Measurements from ENCODE around the gene GPR12.

GPR12 gene

GRCh38 chr13:26718872-26719271 is 41.7 kb downstream of the GPR12 start:
- TF ChIP-seq, protein P1, sequence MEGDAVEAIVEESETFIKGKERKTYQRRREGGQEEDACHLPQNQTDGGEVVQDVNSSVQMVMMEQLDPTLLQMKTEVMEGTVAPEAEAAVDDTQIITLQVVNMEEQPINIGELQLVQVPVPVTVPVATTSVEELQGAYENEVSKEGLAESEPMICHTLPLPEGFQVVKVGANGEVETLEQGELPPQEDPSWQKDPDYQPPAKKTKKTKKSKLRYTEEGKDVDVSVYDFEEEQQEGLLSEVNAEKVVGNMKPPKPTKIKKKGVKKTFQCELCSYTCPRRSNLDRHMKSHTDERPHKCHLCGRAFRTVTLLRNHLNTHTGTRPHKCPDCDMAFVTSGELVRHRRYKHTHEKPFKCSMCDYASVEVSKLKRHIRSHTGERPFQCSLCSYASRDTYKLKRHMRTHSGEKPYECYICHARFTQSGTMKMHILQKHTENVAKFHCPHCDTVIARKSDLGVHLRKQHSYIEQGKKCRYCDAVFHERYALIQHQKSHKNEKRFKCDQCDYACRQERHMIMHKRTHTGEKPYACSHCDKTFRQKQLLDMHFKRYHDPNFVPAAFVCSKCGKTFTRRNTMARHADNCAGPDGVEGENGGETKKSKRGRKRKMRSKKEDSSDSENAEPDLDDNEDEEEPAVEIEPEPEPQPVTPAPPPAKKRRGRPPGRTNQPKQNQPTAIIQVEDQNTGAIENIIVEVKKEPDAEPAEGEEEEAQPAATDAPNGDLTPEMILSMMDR (IDR thresholded peaks at IDR 0.05; ENCODE audit: extremely low read depth, insufficient read depth, missing control alignments): no peak
- in situ Hi-C loops (cut with MboI; ENCODE audit: low pct_unique_long_range_greater_than_20kb, low sequenced_read_pairs, unreplicated experiment): loop anchor here (10.0 kb wide), 1 partner anchor 146 kb away; no protein-coding TSS in a partner anchor
- no peak for DNase-seq (ENCODE audit: low spot score)

DNA sequence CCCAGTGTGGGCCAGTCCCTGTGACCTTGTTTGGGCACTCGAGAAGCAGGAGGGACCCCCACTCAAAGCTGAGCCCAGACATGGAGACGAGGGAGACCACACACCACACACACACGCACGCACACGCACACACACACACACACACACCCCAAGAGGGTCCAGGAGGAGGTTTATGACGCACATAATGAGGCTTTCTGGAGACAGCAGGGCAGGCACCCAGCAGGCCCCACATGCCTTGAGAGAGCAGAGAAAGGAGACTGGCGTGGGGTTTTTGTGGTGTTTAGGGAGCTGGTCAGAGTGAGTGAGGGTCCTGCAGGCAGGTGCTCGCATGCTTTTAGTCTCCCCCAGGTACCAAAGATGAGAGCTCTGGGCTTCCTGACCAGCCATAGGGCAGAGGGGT is 42.4 kb downstream of the GPR12 start:
- TF ChIP-seq, protein P1 (IDR thresholded peaks at IDR 0.05; ENCODE audit: extremely low read depth, insufficient read depth, missing control alignments): no peak
- in situ Hi-C loops (cut with MboI; ENCODE audit: low pct_unique_long_range_greater_than_20kb, low sequenced_read_pairs, unreplicated experiment): loop anchor here (10.0 kb wide), 1 partner anchor 147 kb away; no protein-coding TSS in a partner anchor
- no peak for DNase-seq (ENCODE audit: low spot score)

- TF ChIP-seq, protein P1 (IDR thresholded peaks at IDR 0.05; ENCODE audit: extremely low read depth, insufficient read depth, missing control alignments): no peak
- in situ Hi-C loops (cut with MboI; ENCODE audit: low pct_unique_long_range_greater_than_20kb, low sequenced_read_pairs, unreplicated experiment): loop anchor here (10.0 kb wide), 1 partner anchor 148 kb away; no protein-coding TSS in a partner anchor
- DNase-seq (ENCODE audit: low spot score): no peak
These were observed 43.6 kb downstream of the GPR12 start for GRCh38 chr13:26716984-26717383.

GRCh38 chr13:26713341-26713740 is 47.2 kb downstream of the GPR12 start:
- in situ Hi-C loops (cut with MboI; ENCODE audit: low pct_unique_long_range_greater_than_20kb, low sequenced_read_pairs, unreplicated experiment): loop anchor here (10.0 kb wide), 1 partner anchor 151 kb away; no protein-coding TSS in a partner anchor
- TF ChIP-seq, protein P1 (IDR thresholded peaks at IDR 0.05; ENCODE audit: extremely low read depth, insufficient read depth, missing control alignments): no peak
- no peak for DNase-seq (ENCODE audit: low spot score)

GRCh38 chr13:26711211-26711610 is 49.4 kb downstream of the GPR12 start:
- TF ChIP-seq, protein P1 (IDR thresholded peaks at IDR 0.05; ENCODE audit: extremely low read depth, insufficient read depth, missing control alignments): no peak
- in situ Hi-C loops (cut with MboI; ENCODE audit: low pct_unique_long_range_greater_than_20kb, low sequenced_read_pairs, unreplicated experiment): loop anchor here (10.0 kb wide), 1 partner anchor 154 kb away; no protein-coding TSS in a partner anchor

DNA sequence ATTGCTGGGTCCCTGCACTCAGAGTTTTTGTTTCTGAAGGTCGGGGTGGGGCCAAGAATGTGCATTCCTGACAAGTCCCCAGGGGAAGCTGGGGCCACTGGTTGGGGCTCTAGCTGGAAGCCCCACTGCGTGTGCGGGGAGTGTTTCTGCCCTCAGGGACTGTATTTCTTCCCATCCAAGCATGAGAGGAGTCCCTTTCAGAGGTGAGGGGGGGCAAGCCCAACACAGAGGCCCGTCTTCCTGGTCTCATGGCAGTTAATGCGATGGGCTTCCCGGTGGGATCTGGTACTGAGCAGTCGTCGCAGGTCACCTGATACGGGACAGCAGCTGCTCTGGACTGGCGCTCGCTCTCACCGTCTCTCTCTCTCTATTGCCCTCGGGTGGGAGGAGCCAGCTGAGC is 50.4 kb downstream of the GPR12 start:
- in situ Hi-C loops (cut with MboI; ENCODE audit: low pct_unique_long_range_greater_than_20kb, low sequenced_read_pairs, unreplicated experiment): loop anchor here (10.0 kb wide), 1 partner anchor 155 kb away; no protein-coding TSS in a partner anchor
- TF ChIP-seq, protein P1 (IDR thresholded peaks at IDR 0.05; ENCODE audit: extremely low read depth, insufficient read depth, missing control alignments): no peak
- DNase-seq (ENCODE audit: low spot score): no peak

More at GRCh38 chr13:26711211-26711610, 49.4 kb downstream of the GPR12 start:
- DNase-seq (ENCODE audit: low spot score): no peak

Measured in GM13977 (cell line).